ENCODE measurements around the gene ATG4A. TPM values are rescaled to one million over a fixed set of nuclear protein-coding genes. Genes with fewer than 3 reads are reported as not detected.

ATG4A gene
- polyA plus RNA-seq, 4 donors = 10.9 to 13.1 (median 12.5) TPM

DNA sequence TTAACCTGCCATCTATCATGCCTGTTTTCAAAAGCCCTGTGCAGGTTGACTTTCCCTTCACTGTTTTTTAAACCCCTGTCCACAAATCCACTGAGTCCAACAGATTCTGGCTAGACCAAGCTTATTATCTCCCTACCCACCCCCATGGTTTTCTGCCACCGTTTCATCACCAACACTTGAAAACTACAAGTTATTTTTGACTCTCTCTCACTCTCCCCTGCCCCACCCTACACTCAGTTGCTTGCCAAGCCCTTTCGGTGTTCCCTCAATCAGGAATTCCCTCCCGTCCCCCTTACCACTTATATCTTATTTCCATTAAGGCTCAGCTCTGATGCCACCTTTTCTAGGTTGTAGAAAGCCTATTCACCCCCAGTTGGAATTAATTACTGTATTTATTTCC, 29.7 kb downstream of the ATG4A start:
- no peak for DNase-seq (ENCODE audit: low read depth in 4 of 4, low spot score in 3 of 4)

DNA sequence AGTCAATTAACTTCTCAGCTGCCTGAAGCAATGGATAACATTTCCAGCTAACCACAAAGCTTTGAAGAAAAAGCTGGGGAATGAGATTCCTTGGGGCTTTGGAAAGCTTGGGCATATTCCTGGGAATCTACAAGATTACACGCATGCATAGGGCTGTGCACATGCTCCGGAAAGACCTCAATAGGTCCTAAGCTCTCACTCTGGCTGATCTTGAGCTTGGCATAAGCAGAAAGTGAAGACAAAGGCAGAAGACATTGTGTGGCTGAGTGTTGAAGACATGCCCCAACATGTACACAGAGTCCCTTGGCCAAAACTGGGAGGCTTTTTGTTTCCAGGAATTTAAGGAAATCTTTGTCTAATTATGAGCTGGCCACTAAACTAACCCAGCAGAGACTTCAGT, 31.2 kb downstream of the ATG4A start:
- no peak for DNase-seq (ENCODE audit: low read depth in 4 of 4, low spot score in 3 of 4)

DNA sequence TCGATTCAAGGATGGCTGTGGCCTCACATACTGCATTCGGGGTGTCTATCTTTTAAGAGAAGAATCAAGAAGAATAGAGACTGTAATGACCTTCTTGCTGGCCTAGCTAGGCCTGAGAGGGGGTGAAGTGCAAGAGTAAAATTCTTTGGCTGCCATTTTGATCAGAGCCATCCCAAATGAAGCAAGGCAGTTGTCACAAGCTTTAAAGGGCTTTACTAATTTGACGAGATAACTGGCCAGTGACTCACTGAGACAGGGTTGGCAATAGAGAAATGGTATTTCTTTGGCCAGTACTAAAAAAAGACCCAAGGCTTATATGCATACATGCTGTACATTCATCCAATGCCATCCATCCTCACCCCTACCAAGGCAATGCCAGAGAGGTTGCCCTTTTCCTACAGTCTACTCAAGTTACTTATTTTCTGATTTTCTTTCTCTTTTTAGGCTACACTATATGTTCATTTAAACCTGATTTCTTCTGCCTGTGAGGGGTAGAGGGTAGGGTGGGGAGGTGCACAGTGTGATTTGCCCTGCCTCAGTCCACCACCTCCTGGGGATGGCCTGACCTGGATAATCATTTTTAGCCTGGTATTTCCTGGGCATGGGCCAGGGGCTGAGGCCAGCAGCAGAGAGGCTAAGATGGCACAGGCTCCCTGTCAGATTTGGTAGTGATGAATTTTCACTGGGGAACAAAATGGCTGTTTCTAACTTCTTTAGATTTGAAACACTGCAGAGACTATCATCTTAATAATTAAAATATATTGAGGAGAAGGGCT, 32.2 kb downstream of the ATG4A start:
- DNase-seq (ENCODE audit: low read depth in 4 of 4, low spot score in 3 of 4) = no peak

DNA sequence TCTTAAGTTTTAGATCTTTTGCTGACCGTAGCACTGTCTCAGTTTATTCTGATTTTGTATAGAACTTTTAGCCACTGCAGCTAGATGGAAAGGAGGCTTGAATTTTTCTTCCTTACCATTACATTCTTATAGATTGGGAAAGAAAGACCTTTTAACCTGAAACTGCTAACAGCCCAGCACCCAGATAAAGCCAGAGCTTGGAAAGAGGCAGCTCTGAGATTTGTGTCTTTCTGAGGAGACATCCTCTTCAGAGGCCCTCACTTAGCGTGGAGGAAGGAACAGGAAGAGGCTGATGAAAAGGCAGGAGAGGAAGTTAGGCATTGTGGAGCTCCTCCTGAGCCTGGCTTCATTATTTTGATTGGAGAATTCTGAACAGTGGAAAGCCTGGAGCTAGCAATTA, 35.1 kb downstream of the ATG4A start:
- DNase-seq (ENCODE audit: low read depth in 4 of 4, low spot score in 3 of 4) = no peak

DNA sequence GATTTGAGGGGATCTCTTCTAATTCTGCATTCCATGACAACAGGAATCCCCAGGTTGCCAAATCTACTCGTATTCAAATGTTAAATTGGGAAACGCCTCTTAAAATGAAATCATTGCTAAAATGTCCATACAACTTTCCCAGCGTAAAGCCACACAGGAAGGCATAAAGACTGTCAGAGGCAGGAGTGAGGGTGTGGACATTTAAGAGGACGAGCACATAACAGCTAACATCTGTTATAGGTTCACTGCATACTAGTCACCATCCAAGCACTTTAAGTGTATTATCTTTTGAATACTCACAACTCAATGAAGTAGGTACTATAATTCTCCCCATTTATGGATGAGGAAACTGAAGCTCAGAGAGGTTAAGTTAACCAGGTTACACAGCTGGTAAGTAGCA, 35.6 kb downstream of the ATG4A start:
- no peak for DNase-seq (ENCODE audit: low read depth in 4 of 4, low spot score in 3 of 4)

DNA sequence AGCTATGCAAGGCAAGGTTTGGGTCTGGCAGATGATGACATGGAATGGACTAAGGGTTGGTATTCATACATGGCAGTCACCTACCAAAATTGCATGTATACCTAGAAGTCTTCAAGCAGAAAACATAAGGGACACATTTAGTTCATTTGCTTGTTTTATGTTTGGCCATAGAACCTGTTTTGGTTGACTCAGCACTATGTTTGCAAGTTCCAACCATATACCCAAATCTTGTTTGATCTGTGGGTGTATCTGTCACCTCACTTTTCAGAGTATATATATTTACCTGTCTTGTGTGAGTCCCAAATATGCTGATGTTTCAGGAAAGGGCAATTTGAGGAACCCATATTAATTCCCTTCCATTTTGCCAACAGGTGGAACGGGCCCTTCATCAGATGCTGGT, 39.3 kb downstream of the ATG4A start:
- no peak for DNase-seq (ENCODE audit: low read depth in 4 of 4, low spot score in 3 of 4)

DNA sequence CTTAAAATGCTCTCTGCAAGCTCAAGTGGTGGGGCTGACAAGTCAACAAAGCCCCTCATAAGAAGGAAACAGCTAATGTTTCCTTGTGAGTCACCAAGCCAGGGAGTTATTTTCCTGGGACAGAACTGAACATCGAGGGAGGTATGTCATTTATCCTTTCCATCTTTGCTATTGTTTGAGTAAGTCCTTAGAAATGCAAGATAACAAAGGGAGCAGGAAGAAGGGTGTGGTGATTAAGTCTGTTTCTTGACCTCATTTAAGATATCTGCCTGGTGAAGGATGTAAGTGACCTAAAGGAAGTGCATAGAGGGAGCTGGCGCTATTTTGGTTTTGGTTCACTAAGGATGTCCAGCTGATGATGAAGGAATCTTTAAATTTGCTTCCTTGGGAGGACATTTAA, 39.9 kb downstream of the ATG4A start:
- DNase-seq (ENCODE audit: low read depth in 4 of 4, low spot score in 3 of 4) = no peak

DNA sequence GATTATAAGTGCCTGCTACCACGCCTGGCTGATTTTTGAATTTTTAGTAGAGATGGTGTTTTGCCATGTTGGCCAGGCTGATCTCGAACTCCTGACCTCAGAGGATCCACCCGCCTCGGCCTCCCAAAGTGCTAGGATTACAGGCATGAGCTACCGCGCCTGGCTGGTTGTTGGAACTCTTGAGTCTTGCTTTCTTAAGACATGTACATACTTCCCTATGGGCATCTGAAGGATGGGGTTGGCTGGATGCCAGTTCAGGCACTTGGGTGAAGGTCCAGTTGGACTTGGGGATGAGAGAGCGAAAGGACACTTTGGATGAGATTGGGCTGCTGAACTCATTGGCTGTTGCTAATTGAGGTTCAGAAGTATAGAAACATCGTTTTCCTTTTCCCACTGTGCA, 40.5 kb downstream of the ATG4A start:
- no peak for DNase-seq (ENCODE audit: low read depth in 4 of 4, low spot score in 3 of 4)

DNA sequence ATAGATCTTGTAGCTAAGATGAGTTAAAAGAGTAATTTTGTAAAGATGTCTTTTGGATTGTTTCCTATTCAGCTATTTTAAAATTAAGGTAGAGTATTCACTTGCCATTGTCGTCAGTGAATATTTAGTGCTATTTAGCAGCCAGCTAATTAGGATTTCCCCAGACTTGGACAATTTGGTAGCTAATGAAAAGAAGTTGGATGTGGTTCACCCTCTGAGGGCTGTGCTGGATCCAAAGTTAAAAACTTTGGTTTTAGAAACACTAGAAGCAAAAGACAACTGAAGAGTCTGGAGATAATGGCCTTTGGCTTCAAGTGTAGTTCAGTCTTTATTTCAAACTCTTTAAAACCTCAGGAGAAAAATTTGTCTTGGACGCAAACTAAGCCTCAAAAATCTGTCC, 41.3 kb downstream of the ATG4A start:
- no peak for DNase-seq (ENCODE audit: low read depth in 4 of 4, low spot score in 3 of 4)

DNA sequence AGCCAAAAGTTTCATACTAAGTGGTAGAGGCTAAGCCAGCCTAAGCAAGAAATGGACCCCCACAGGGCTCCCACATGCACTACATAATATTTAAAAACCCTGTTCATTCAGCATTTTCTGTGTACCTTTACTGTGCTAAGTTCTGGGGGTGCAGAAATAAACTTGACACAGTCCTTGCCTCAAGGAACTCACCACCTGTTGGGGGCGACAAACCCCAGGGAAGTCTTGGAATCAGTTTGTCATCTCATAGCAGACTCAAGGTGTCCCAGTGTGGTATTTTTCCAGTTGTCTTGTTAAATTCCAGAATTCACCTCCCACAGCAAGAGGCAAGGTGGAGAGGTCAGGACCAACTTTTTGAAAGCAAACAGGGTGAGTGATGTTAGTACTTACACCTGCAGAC, 43.1 kb downstream of the ATG4A start:
- no peak for DNase-seq (ENCODE audit: low read depth in 4 of 4, low spot score in 3 of 4)

DNA sequence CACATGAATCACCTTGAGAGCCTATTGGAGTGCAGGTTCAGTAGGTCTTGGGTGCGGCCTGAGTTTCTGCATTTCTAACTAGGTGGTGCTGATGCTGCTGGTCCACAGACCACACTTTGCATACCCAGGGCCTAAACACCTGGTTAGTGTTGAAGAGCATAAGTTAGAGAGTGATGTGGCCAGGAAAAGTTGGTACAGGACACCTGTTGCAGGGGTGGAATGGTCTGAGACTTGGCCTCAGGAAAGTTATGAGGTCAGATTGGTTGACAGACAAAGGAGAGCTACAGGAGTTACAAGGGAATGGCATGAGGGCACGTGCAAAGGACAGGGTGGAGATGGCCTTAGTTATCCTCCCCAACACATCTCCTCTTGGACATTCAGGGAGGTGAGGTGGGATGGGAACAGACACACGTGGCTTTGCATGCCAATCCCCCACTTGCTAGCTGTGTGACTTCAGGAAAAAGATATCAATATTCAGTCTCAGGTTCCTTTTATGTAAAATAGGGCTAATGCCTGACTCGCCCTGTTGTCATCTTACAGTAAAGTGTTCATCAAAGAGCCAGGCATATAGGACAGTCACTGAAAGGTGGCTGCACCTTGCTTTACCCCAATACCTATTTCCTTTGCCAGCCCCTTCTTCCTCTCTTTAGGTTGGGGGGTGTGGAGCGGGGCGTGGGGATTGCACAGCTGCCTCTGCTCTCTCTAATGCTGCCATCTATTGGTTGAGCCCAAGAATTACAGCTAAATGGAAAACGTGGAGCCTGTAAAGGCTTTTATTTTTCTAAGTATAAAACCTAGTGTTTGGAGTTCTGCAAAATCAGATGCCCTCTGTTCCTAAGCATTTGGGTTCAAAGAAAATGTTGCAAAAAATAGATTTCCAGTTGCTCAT, 47.5 kb downstream of the ATG4A start:
- no peak for DNase-seq (ENCODE audit: low read depth in 4 of 4, low spot score in 3 of 4)

DNA sequence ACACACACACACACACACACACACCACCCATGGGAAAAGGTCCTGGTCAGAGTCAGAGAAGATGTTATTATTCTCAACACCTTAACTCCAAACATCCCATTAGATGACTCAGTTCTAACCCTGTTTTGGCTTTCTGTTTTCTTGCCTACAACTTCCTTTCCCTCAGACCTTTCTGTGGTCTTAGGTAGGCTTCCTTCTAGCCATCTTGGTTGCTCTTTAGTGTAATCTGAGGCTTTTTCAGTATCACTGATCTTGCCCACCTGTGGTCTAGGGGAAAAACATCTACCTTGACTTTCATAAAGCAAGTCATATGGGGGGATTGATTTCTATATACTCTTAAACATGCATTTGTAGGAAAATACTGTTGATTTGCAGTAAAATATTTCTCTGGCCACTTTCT, 56.9 kb downstream of the ATG4A start:
- DNase-seq (ENCODE audit: low read depth in 4 of 4, low spot score in 3 of 4) = no peak

DNA sequence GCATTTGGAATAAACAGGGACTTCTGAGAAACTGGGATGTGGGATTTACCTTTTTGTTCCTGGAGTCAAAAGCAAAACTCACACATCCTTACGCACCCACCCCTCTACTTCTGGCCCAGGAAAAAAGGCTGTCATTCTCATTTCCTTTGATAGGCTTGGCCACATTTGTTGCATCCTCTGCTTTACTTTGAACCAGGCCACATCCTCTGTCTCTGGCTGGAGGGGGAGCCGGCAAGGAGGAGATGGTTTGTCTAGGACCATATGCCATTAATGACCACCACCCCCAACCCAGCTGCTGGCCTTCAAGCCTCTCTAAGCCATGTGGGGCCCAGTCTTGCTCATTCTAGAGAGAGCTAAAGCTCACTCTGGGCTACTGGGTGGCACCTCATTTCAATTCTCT, 64.5 kb downstream of the ATG4A start:
- no peak for DNase-seq (ENCODE audit: low read depth in 4 of 4, low spot score in 3 of 4)

DNA sequence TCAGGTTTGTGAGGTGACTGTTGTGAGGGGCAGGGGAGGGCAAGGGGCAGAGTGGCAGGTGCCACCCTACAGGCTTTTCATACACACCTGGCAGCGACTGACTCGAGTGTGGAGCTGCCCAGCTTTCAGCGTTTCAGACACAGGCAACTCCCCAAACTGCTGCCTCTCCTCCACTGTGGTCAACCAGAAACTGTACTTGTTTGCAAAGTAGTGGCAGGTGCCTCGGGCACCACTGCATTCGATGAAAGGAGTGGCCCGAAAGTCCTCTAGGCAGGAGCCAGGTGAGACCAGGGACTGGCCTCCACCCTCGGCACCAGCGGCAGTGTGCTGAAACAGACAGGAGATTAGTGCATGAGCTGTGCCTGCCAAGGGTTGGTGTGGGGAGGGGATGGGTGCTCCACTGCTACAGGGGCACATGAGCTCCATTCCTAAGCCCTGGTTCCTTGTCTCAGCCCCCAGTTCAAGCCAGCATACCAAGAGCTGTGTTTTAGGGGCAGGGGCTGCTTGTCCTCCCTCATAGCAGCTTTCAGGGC, 65.4 kb downstream of the ATG4A start:
- no peak for DNase-seq (ENCODE audit: low read depth in 4 of 4, low spot score in 3 of 4)

DNA sequence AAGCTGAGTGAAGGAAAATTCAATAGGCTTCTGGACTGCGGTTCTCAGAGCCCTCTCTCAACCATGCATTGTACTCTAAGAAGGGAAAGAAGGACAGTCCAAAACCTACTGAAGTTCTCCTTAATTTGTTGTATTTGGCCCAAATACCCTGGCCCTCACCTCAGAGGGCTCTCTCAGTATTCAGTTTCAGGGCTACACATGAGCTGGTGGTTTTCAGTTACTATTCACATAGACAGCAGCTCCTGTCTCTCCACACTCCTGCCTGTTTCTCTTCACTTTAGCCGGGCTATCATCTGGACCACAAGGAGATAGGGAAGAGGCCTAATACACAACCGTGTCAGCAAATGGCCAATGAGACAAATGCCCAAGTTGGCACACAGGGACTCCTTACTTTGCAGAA, 66.0 kb downstream of the ATG4A start:
- DNase-seq (ENCODE audit: low read depth in 4 of 4, low spot score in 3 of 4) = no peak

DNA sequence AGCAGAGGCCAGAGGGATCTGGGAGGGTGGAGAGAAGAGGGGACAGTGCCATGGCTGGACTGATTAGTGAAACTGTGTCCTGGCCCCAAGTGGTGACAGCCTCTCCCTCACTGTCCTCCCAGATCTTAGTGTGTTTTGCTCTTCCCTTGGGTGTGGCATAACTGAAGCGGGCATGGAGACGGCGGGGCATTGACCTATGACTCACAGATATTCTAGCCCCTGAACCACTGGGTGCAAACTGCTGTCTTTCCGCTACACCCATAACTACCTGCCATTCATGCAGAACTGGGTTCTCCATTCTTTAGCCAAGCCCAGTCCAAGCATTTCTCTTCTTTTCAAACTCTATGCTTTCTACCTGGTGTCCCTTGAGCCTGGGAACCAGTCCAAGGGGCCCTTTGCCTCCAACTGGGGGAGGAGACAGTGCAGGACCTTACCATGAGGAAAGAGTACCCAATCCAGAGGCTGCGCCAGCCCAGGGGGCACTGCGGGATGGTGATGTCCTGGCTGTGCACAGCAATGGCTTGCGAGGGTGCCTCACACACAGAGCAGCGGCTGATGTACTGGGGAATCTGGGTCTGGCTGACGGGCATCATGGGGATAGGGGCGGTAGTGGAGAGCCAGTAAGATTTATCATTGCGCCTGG, 67.6 kb downstream of the ATG4A start:
- DNase-seq (ENCODE audit: low read depth in 4 of 4, low spot score in 3 of 4) = no peak

DNA sequence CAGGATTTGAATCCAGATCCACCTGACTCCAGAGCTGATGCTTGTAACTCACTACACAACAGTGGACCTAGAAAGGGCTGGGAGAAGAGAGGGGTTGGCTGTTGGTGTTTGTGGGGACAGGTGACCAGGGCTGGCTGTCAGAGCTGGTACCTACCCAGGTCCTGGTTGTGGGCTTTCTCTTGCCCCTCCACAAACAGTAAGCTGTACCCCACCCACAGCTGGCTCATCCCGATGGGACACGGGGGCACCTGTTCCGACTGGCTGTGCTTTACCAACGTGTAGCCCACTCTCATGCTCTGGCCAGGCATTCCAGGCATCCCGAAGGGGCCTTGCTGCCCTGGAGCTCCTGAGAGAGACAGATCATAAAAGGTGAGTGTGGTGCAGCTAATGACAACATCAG, 68.7 kb downstream of the ATG4A start:
- DNase-seq (ENCODE audit: low read depth in 4 of 4, low spot score in 3 of 4) = no peak

DNA sequence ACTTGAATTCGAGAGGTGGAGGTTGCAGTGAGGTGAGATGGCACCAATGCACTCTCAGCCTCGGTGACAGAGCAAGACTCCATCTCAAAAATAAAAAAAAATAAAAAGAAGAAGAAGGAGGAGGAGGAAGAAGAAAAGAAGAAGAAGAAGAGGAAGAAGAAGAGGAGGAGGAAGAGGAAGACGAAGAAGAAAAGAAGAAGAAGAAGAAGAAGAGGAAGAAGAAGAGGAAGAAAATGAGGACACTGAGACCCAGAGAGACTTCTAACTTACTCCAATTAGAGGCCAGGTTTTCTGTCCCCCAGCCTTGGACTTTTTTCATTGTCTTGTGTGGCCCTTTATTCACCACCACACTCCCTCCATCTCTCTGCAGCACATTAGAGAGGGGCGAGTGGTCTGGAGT, 70.7 kb downstream of the ATG4A start:
- no peak for DNase-seq (ENCODE audit: low read depth in 4 of 4, low spot score in 3 of 4)

DNA sequence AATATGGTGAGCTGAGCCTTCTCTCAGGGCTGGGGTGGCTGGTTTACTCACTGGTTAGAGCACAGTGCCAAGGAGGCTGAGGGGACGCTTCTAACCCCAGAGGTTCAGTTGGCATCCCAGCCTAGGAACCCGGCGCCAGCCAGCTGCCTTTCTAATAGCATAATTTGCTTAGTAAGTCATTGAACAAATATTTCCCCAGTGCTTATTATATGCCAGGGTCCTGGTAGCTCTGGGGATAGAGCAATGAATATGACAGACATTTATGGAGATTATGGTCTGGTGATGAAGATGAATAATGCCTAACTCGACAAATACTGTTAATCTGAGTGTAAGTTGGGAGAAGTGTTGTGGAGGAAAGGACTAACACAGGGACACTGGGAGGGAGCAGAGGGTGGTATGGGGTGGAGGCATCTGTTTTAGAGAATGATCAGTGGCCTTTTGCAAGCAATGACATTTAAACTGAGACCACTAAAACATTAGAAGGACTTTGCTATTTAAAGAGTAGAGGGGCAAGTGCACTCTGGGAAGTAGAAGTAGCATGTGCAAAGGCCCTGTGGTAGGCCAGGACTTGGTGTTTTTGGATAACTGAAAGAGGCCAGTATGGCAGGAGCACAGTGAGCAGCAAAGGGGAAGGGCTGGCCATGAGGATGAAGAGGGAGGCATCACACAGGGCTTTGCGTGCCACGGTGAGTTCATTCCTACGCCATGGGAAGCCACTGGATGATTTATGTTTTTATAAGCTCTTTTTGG, 71.9 kb downstream of the ATG4A start:
- DNase-seq (ENCODE audit: low read depth in 4 of 4, low spot score in 3 of 4) = no peak

DNA sequence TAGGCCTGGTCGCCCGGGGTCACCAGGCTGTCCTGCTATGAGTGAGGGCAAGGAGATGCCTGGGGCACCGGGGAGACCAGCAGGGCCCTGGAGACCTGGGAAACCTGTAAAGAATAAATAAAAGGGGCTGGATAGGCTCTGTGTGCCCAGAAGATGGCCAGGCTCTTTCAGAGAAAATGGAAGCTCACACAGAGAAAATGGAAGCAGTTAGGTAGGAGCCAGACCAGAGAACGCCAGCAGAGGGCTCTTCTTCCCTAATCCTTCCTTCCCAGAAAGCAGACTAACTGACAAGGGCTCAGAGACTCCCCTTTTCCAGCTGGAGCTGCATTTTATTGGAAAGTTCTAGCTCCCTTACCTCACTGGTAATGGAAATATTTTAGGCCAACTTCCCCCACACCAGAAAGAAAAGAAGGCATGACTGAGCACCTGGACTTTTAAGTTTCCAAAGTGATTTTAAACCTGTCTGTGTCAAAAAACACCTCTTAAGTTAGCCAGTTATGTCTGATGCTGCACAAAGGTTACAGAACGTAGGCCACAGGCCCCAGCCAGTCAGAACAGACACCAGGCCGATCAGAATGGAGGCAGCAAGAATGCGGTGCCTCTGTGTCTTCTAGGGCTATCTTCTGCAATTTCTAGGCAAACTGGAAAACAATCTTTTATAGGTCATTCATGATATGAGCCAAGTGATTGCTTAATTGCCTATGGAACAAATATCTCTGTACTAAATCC, 74.0 kb downstream of the ATG4A start:
- peak in 2 of 4 donors; percentile 1 to 5 for DNase-seq (ENCODE audit: low read depth in 4 of 4, low spot score in 3 of 4)

Data from right renal pelvis (tissue), 4 donors.